ENCODE data around the gene PGM3. TPM values are rescaled to one million over a fixed set of nuclear protein-coding genes. Genes with fewer than 3 reads are reported as not detected.

PGM3 gene
- total RNA-seq, 1 donor from 2014 or later, result 61.5 TPM

DNA sequence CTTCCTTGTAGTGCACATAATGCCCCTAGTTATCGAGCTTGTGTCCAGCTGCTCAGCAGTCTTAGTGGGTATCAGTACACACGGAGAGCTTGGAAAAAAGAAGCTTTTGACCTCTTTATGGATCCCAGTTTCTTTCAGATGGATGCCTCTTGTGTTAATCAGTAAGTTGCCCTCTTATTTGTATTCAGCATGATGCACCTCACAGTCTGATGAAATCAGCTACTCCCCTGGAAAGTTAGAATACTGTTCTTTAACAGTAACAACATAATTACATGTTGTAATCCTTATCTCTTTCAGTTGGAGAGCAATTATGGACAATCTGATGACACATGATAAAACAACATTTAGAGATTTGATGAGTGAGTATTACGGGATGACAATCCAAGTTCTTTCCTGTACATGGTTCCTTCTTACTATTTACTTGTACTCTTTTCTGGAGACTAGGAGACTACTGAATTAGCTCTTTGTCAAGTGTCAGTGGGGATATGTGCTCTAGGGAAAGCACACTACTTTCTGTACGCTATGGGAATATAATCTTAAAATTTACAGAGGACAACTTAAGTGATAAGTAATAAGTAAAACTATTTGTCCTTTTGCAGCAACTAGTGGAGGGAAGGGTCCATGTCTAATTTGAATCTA lies 39.1 kb downstream of the PGM3 start:
- DNase-seq (ENCODE audit: low spot score), result no peak
- no peak overlapping the region for H3K9ac ChIP-seq
- no peaks in the 10 kb centered on the region for H3F3A ChIP-seq (ENCODE audit: low read depth)
- no peaks in the 10 kb centered on the region for H4K20me1 ChIP-seq (ENCODE audit: low read depth)
- Mint-ChIP-seq H3K27me3 (ENCODE audit: insufficient read depth, low read depth) (no peaks in the 10 kb centered on the region), H3K27ac (no peak overlapping the region), H3K4me1 (no peaks in the 10 kb centered on the region), H3K36me3 (peaks cover 4% of the 10 kb centered on the region), H3K9me3 (no peaks in the 10 kb centered on the region), H3K4me3 (no peak overlapping the region)
- TF ChIP-seq EZH2 (IDR thresholded peaks at IDR 0.05) (no peak), EZH2phosphoT487 (IDR thresholded peaks at IDR 0.05) (no peak)
- TF ChIP-seq, protein P1, sequence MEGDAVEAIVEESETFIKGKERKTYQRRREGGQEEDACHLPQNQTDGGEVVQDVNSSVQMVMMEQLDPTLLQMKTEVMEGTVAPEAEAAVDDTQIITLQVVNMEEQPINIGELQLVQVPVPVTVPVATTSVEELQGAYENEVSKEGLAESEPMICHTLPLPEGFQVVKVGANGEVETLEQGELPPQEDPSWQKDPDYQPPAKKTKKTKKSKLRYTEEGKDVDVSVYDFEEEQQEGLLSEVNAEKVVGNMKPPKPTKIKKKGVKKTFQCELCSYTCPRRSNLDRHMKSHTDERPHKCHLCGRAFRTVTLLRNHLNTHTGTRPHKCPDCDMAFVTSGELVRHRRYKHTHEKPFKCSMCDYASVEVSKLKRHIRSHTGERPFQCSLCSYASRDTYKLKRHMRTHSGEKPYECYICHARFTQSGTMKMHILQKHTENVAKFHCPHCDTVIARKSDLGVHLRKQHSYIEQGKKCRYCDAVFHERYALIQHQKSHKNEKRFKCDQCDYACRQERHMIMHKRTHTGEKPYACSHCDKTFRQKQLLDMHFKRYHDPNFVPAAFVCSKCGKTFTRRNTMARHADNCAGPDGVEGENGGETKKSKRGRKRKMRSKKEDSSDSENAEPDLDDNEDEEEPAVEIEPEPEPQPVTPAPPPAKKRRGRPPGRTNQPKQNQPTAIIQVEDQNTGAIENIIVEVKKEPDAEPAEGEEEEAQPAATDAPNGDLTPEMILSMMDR (IDR thresholded peaks at IDR 0.05), result no peak
- H3K27me3 ChIP-seq, result no peaks in the 10 kb centered on the region
- no peak overlapping the region for H3K4me2 ChIP-seq
- H3K4me1 ChIP-seq, result no peaks in the 10 kb centered on the region
- H3K4me3 ChIP-seq, result no peak overlapping the region
- no peaks in the 10 kb centered on the region for H3K79me2 ChIP-seq (ENCODE audit: low read depth)
- no peak overlapping the region for H3K27ac ChIP-seq
- no peak overlapping the region for H2AFZ ChIP-seq (replicated peaks)
- H3K36me3 ChIP-seq, result peaks cover 5% of the 10 kb centered on the region
- no peaks in the 10 kb centered on the region for H3K9me3 ChIP-seq (ENCODE audit: low read depth)

DNA sequence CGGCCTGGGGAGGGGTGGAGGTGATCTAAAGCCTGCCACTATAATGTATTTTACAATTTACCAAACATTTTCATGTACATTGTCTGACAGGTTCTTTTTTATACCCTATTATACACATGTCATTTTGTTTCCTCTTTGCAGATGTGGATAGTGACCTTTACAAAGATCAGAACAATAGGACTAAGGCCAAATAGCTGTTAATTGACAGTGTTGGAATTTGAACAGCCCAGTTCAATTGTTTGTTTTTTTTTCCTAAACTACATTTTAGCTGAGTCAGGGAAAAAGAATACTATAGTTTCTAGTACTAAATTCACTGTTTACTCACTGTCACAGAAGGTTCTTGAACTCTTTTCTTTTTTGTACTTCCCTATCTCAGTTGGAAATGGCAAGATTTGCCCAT lies 40.2 kb downstream of the PGM3 start:
- no peak overlapping the region for H3K4me2 ChIP-seq

DNA sequence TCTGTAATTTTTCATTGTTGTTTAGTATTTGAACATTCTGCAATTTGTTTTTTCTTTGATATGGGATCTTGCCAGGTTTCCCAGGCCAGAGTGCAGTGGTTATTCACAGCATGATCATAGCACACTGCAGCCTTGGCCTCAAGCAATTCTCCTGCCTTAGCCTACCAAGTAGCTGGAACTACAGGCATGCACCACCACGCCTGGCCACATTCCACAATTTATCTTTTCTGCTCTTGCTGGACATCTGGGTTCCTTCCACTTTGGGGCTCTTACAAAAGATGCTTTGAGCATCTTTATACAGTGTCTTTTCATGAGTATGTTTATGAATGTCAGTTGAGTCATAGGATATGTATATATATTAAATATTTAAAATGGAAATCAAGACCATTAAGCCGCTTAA lies 42.0 kb downstream of the PGM3 start:
- no peak for TF ChIP-seq EZH2phosphoT487 (IDR thresholded peaks at IDR 0.05)
- TF ChIP-seq EZH2 (IDR thresholded peaks at IDR 0.05), result no peak
- TF ChIP-seq, protein P1 (IDR thresholded peaks at IDR 0.05), result no peak
- no peaks in the 10 kb centered on the region for H3K4me1 Mint-ChIP-seq
- H3F3A ChIP-seq (ENCODE audit: low read depth), result no peaks in the 10 kb centered on the region

More for the DNA sequence above, 40.2 kb downstream of the PGM3 start:
- Mint-ChIP-seq H3K4me3 (no peak overlapping the region), H3K4me1 (no peaks in the 10 kb centered on the region), H3K36me3 (peaks cover 4% of the 10 kb centered on the region), H3K9me3 (no peaks in the 10 kb centered on the region), H3K27ac (no peak overlapping the region), H3K27me3 (ENCODE audit: insufficient read depth, low read depth) (no peaks in the 10 kb centered on the region)
- H3K9ac ChIP-seq, result no peak overlapping the region
- no peaks in the 10 kb centered on the region for H3K79me2 ChIP-seq (ENCODE audit: low read depth)
- no peaks in the 10 kb centered on the region for H3K27me3 ChIP-seq
- H3F3A ChIP-seq (ENCODE audit: low read depth), result no peaks in the 10 kb centered on the region
- peaks cover 5% of the 10 kb centered on the region for H3K36me3 ChIP-seq
- H3K4me3 ChIP-seq, result no peak overlapping the region
- H2AFZ ChIP-seq (replicated peaks), result no peak overlapping the region
- H3K4me1 ChIP-seq, result no peaks in the 10 kb centered on the region
- no peak for DNase-seq (ENCODE audit: low spot score)
- no peak overlapping the region for H3K27ac ChIP-seq
- no peaks in the 10 kb centered on the region for H4K20me1 ChIP-seq (ENCODE audit: low read depth)
- TF ChIP-seq, protein P1 (IDR thresholded peaks at IDR 0.05), result no peak
- TF ChIP-seq EZH2phosphoT487 (IDR thresholded peaks at IDR 0.05) (no peak), EZH2 (IDR thresholded peaks at IDR 0.05) (no peak)
- H3K9me3 ChIP-seq (ENCODE audit: low read depth), result no peaks in the 10 kb centered on the region

More for the DNA sequence above, 42.0 kb downstream of the PGM3 start:
- no peaks in the 10 kb centered on the region for H4K20me1 ChIP-seq (ENCODE audit: low read depth)
- Mint-ChIP-seq H3K4me3 (no peak overlapping the region), H3K27ac (no peak overlapping the region), H3K9me3 (no peaks in the 10 kb centered on the region), H3K36me3 (peaks cover 5% of the 10 kb centered on the region), H3K27me3 (ENCODE audit: insufficient read depth, low read depth) (no peaks in the 10 kb centered on the region)
- no peaks in the 10 kb centered on the region for H3K9me3 ChIP-seq (ENCODE audit: low read depth)
- peaks cover 5% of the 10 kb centered on the region for H3K36me3 ChIP-seq
- no peak for DNase-seq (ENCODE audit: low spot score)
- H3K4me2 ChIP-seq, result no peak overlapping the region
- no peak overlapping the region for H3K27ac ChIP-seq
- H3K4me3 ChIP-seq, result no peak overlapping the region
- H2AFZ ChIP-seq (replicated peaks), result no peak overlapping the region
- H3K79me2 ChIP-seq (ENCODE audit: low read depth), result no peaks in the 10 kb centered on the region
- no peaks in the 10 kb centered on the region for H3K4me1 ChIP-seq
- H3K9ac ChIP-seq, result no peak overlapping the region
- H3K27me3 ChIP-seq, result no peaks in the 10 kb centered on the region
